ENCODE data around the gene NPEPL1.

NPEPL1 gene

DNA sequence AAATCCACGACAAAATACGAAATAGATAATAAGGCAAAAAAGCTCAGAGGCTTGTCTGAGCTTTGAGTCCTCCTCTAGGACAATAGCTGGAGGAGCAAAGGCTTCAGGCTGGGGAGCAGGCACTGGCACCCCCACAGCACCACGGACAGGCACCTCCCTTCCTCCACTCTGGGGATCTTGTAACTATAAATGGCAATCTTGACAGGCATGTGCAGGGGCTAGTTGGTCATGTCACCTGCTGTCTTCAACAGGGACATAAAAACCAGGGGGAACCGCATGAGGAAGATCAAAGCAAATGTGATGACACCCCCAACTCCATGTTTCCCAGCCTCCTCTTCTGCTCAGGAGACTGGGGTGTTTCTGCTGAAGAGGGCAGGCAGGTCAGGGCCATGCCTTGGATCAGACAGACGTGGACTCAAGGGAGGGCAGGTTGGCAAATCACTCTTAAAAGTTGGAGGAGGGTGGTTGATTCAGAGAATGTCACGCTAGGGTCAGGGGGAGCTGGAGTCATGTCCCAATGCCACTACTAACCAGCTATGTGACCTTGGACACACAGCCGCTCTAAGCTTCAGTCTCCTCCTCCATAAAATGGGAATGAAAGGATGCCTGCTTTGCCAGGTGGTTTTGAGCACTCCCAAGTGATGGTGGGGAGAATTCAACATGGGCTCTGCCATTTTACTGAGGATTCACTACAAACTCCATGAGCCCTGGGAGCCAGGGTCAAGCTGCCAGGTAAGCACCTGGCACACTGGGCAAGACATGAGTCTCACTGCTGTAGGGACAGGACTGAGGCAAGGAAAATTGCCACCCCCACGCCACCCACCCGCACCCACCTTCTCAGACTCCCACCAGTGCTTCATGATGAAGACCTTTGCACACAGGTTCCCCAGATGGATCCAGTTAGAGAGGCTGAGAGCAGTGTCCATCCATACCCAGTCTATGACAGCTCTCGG, 48.0 kb downstream of the NPEPL1 start:
- TF ChIP-seq, protein P1, sequence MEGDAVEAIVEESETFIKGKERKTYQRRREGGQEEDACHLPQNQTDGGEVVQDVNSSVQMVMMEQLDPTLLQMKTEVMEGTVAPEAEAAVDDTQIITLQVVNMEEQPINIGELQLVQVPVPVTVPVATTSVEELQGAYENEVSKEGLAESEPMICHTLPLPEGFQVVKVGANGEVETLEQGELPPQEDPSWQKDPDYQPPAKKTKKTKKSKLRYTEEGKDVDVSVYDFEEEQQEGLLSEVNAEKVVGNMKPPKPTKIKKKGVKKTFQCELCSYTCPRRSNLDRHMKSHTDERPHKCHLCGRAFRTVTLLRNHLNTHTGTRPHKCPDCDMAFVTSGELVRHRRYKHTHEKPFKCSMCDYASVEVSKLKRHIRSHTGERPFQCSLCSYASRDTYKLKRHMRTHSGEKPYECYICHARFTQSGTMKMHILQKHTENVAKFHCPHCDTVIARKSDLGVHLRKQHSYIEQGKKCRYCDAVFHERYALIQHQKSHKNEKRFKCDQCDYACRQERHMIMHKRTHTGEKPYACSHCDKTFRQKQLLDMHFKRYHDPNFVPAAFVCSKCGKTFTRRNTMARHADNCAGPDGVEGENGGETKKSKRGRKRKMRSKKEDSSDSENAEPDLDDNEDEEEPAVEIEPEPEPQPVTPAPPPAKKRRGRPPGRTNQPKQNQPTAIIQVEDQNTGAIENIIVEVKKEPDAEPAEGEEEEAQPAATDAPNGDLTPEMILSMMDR (IDR thresholded peaks at IDR 0.05; ENCODE audit: extremely low read depth, missing control alignments), result no peak
- DNase-seq (ENCODE audit: low spot score), result no peak

DNA sequence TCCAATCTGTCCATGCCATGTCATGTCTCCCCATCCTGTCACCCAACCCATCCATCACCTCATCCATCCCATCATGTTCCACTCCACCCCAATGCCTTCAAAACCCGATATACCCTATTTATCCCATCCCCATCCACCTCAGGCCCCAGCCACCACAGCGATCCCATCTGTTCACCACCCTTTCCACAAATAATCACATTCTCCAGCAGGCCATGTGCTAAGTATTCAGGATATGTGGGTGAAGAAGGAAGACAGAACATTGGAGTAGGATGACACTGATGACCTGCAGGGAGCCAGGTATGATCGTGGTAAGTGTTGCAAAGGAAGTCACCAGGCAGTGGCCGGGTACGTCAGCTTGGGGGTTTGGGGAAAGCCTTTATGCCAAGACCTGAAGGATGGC, 48.8 kb downstream of the NPEPL1 start:
- TF ChIP-seq, protein P1 (IDR thresholded peaks at IDR 0.05; ENCODE audit: extremely low read depth, missing control alignments), result no peak
- DNase-seq (ENCODE audit: low spot score), result no peak

DNA sequence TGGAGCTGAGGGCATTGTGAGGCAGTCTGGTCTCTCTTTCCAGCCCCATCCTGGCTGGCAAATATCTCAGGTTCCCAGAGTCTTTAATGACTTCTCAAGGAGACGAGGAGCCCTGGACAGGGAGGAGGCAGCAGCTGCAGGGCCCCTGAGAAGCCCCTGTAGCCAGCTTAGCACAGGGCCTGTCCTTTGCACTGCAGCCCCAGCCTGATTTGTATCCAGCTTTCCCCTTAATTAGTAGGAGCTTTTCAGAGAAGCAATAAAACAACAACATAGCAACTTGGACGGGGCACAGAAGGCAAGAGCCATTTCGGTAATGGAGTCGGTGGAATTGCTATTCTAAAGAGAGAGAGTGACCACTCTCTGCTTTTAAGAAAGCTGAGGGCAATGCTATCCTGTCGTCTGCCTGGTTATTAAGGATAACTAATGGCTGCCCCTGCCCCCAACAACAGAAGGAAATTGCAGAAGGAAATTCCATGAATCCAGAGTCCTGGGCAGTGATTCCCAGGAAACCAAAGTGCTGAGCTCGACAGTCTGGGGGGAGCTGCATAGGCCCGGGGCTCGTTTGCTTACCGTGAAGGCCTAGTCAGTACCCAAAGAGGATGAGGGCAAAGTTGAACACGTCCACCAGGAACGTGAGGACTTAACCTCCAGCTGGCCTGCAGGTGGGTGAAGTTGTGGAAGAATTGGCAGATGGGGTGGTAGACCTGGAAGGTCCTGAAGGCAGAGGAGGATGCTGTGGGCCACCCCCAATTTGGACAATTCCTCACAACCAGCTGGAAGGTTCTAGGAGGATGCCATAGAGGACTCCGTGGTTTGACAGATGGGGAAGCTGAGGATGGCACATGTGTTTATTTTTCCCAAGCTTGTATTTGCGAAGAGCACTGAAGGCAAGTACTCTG, 50.3 kb downstream of the NPEPL1 start:
- TF ChIP-seq, protein P1 (IDR thresholded peaks at IDR 0.05; ENCODE audit: extremely low read depth, missing control alignments), result no peak
- DNase-seq (ENCODE audit: low spot score), result no peak

DNA sequence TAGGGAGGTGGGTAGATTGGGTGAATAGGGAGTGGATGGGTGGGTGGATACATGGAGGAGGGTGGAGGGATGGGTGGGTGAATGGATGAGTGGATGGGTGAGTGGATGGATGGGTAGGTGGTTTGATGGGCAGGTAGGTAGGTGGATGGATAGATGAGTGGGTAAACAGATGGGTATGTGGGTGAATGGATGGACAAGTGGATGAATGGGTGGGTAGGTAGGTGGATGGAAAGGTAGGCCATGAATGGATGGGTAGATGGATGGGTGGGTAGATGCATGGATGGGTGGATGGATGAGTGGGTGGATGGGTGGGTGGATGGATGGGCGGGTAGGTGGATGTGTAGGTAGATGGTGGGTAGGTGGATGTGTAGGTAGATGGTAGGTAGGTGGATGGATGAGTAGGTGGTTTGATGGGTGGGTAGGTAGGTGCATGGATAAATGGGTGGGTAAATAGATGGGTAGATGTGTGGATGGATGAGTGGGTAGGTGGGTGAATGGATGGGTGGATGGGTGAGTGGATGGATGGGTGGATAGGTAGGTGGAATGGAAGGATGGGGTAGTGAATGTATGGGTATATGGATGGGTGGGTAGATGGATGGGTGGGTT, 51.4 kb downstream of the NPEPL1 start:
- TF ChIP-seq, protein P1 (IDR thresholded peaks at IDR 0.05; ENCODE audit: extremely low read depth, missing control alignments), result no peak
- DNase-seq (ENCODE audit: low spot score), result no peak

DNA sequence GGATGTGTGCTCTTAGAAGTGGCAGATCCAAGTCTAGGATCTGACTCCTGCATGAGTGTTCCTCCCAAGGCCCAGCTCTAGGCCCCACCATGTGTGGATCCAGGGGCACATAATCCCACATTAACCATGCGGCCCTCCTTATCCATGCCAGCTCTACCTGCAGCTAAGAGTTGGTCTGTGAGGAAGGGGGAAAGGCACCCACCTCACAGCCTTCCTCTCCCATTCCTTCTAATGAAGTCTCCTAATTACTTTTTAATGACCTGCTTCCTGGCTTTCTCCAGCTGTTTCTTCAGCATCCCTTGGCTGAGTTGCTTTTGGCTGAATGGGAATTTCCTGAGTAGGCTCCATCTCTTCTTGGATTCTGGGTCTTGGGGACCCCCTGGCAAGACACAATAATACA, 52.2 kb downstream of the NPEPL1 start:
- TF ChIP-seq, protein P1 (IDR thresholded peaks at IDR 0.05; ENCODE audit: extremely low read depth, missing control alignments), result no peak
- DNase-seq (ENCODE audit: low spot score), result no peak

DNA sequence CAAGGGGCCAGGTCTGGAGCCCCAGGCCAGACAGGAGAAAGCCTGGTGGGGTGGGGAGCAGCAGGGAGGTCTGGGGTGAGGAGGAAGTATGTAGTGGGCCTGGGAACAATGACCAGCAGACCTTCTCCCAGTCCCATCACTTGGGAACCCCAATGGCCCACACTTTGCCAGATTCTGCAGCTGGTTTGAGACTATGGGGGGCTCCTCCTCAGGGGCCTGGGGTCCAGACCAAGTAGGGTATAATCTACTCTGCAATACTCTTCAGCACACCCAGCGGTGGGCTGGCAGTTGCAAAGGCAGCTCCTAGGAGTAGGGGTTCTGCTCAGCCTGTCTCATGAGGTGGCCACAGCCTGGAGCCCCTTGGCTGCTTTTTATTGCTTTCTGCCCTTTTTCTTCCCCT, 52.8 kb downstream of the NPEPL1 start:
- TF ChIP-seq, protein P1 (IDR thresholded peaks at IDR 0.05; ENCODE audit: extremely low read depth, missing control alignments), result no peak
- DNase-seq (ENCODE audit: low spot score), result no peak

Measured in GM20000 (cell line).